GM12801 (cell line): ENCODE data around the gene MCCC1.

ENCODE experiments used
- CTCF ChIP-seq: IDR thresholded peaks from one replicate; pipeline ENCODE4 v1.5.1; 2011; ENCODE audit warnings: control low read depth; ENCODE audit not compliant: insufficient read length; ENCODE audit errors: extremely low read depth

Gene MCCC1

GRCh38 chr3:183098536-183099025 is 715 bp downstream of the MCCC1 start:
- no peak for TF ChIP-seq CTCF

- no peak for TF ChIP-seq CTCF
Measured at GRCh38 chr3:183094711-183095110, 4.6 kb downstream of the MCCC1 start.

GRCh38 chr3:183092256-183092655 is 7.0 kb downstream of the MCCC1 start:
- TF ChIP-seq CTCF = no peak

- no peak for TF ChIP-seq CTCF
Measured at GRCh38 chr3:183087184-183087583, 12.1 kb downstream of the MCCC1 start.

GRCh38 chr3:183085634-183086390 is 13.5 kb downstream of the MCCC1 start:
- no peak for TF ChIP-seq CTCF

GRCh38 chr3:183082355-183082915 is 16.9 kb downstream of the MCCC1 start:
- no peak for TF ChIP-seq CTCF

GRCh38 chr3:183081459-183082183 is 17.7 kb downstream of the MCCC1 start:
- no peak for TF ChIP-seq CTCF
